ENCODE measurements around the gene NBEAL1.
"Not testable (repeated sequence)": the region's sequence is repeated elsewhere in the genome, so short reads cannot be mapped to it uniquely, and the experiment has no call there.

NBEAL1 gene

GRCh38 chr2:203115201-203115700 lies 100.6 kb downstream of the NBEAL1 start:
- DNase-seq (ENCODE audit: low spot score): not testable (repeated sequence)

DNA sequence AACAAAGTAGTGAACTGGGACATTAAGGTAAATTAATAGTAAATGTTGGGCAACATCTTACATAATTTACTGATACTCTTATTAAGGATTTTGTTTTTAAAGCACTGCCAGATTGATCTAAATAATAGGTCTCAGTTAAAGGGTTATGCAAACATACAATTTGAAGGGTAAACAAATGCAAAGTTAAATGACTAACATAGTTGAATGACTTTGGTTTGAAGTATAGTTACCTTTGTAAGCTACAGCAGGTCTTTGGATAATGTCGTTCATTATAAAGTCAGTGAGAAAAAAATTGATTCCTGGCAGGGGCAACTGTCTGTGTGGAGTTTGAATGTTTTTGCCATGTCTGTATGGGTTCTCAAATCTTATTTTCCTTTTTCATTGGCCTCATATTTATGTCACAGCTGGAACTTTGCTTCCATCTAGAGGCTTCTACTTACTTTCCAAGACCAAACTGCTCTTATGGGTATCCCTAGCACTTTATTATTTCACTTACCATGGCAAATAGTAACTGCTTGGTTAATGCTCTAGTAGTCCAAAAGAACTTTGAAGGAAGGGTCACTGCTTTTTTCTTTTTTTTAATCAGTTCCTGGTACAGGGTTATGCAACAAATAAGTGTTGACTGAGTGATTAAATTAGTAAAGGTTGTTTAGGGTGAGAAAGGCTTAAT lies 107.8 kb downstream of the NBEAL1 start:
- DNase-seq (ENCODE audit: low spot score): no peak

GRCh38 chr2:203126996-203127395 lies 112.3 kb downstream of the NBEAL1 start:
- DNase-seq (ENCODE audit: low spot score): no peak

DNA sequence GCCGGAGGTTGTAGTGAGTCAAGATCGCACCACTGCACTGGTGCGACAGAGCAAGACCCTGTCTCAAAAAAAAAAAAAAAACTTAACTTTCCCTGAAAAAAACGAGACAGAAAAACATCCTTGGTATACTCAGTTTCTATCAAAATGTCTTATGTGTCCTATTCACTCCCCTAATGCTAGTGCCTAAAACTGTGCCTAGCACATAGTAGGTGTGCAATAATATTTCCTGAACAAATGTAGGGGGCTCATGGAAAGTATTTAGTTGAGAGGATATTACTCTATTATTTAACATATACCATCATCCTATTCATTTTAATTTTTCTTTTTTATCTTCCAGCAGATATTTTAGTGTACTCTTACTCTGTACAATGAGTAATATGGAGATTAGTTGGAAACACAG lies 120.4 kb downstream of the NBEAL1 start:
- no peak for DNase-seq (ENCODE audit: low spot score)

- no peak for DNase-seq (ENCODE audit: low spot score)
These were observed 128.7 kb downstream of the NBEAL1 start for GRCh38 chr2:203143391-203143790.

DNA sequence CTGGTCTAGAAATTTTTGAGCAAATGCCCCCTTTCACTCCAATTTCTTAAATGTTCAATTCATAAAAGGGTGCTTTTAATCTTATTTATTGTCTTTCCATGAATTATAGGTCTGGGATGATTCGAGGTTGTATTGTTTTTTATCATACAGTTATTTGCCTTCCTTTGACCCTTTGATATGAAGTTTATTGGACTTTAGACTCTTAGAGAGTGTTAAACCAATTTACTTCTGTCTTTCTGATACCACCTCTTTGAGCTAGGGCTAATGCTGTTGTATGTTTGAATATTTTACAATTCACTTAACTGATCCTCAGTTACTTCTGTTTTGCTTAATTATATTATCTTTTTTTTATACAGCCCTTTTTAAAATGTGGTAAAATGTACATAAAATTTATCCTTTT lies 134.5 kb downstream of the NBEAL1 start:
- no peak for DNase-seq (ENCODE audit: low spot score)

GRCh38 chr2:203155406-203155805 lies 140.7 kb downstream of the NBEAL1 start:
- no peak for DNase-seq (ENCODE audit: low spot score)

GRCh38 chr2:203162722-203163121 lies 148.0 kb downstream of the NBEAL1 start:
- not testable (repeated sequence) for DNase-seq (ENCODE audit: low spot score)

- DNase-seq (ENCODE audit: low spot score): no peak
These were observed 149.7 kb downstream of the NBEAL1 start for GRCh38 chr2:203164311-203164935.

GRCh38 chr2:203167751-203168150 lies 153.1 kb downstream of the NBEAL1 start:
- DNase-seq (ENCODE audit: low spot score): no peak

- DNase-seq (ENCODE audit: low spot score): no peak
These were observed 155.8 kb downstream of the NBEAL1 start for GRCh38 chr2:203170502-203170901.

DNA sequence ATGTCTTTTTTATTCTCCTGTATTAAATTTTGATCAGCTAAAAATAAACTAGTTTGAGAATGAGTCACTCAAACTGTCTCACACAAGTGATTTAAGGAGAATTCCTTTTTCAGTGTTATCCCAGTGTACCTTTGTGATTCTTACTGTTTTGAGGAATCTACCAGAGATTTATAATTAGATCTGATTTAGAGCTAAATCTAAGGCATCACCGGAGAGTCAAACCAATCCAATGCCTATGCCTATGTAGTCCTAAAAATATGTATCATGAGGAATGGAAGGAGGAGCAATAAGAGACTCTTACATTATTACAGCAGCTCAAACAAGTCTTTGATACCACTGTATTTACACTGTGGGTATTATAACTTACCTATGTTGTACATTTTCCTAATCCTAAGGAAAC lies 160.7 kb downstream of the NBEAL1 start:
- DNase-seq (ENCODE audit: low spot score): no peak

GRCh38 chr2:203177361-203177760 lies 162.7 kb downstream of the NBEAL1 start:
- DNase-seq (ENCODE audit: low spot score): no peak

DNA sequence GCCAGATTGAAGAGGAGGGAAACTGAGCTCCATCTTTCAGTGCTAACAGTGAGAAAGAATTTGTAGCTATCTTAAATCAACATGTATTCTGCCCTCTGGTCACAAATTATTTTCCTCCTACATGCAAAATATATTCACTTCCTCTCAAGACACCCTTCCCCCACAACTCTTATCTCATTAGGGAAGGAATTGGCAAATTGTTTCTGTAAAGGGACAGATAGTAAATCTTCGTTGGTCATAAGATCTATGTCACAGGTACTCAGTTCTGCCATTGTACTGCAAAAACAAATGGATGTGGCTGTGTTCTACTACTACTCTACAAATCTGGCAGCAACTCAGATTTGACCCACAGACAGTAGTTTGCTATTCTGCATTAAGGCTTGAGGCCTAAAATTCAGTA lies 171.2 kb downstream of the NBEAL1 start:
- no peak for DNase-seq (ENCODE audit: low spot score)

DNA sequence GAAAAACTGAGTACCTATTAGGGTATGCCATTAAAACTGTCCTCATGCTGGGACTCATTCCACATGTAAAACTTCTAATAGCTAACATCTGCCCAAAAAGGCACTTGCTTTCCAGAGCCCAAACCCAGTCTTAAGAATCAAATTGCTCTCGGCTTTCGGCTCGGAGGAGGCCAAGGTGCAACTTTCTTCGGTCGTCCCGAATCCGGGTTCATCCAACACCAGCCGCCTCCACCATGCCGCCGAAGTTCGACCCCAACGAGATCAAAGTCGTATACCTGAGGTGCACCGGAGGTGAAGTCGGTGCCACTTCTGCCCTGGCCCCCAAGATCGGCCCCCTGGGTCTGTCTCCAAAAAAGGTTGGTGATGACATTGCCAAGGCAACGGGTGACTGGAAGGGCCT lies 175.9 kb downstream of the NBEAL1 start:
- not testable (repeated sequence) for DNase-seq (ENCODE audit: low spot score)

GRCh38 chr2:203191026-203191425 lies 176.4 kb downstream of the NBEAL1 start:
- DNase-seq (ENCODE audit: low spot score): not testable (repeated sequence)

- DNase-seq (ENCODE audit: low spot score): no peak
These were observed 177.3 kb downstream of the NBEAL1 start for GRCh38 chr2:203191961-203192360.

- DNase-seq (ENCODE audit: low spot score): no peak
These were observed 180.8 kb downstream of the NBEAL1 start for GRCh38 chr2:203195331-203196036.

DNA sequence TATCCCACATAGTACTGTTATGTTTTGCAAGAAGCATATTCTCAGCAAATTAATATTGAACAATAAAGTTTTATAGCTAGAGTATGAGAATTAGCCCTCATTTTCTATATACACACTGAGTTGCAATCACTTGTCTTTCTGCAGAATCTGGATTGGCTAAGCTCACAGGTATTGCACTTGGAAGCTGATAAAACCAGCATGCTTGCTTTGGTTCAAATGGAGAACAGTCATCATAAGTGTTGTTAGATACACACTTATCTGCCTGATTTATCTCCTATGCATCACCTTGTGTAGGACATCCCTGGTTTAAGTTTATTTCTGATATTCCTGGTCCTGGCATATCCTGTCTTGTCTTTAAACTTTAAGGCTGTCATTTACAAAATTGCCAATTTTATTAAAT lies 186.2 kb downstream of the NBEAL1 start:
- no peak for DNase-seq (ENCODE audit: low spot score)

GRCh38 chr2:203201426-203201825 lies 186.8 kb downstream of the NBEAL1 start:
- DNase-seq (ENCODE audit: low spot score): no peak

DNA sequence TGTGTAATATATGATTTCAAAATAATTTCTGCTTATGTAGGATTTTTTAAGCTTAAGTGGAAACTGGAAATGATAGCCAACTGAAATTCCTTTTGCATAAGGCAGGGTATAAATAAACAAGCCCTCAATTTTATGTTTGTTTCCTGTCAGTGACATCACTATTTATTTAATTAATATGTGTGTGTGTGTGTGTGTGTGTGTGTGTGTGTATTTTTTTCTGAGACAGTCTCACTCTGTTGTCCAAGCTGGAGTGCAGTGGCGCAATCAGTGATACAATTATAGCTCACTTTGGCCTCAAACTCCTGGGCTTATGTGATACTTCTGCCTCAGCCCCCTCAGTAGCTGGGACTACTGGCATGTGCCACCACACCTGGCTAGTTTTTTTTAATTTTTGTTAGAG lies 194.9 kb downstream of the NBEAL1 start:
- DNase-seq (ENCODE audit: low spot score): no peak

- no peak for DNase-seq (ENCODE audit: low spot score)
These were observed 210.9 kb downstream of the NBEAL1 start for GRCh38 chr2:203225423-203226039.

- DNase-seq (ENCODE audit: low spot score): not testable (repeated sequence)
These were observed 215.0 kb downstream of the NBEAL1 start for GRCh38 chr2:203229674-203230073.
